Measurements from ENCODE around the gene HINT3.
A peak's percentile ranks its signal among the peaks of the same experiment; 100 is the strongest.
"Not testable (repeated sequence)": the region's sequence is repeated elsewhere in the genome, so short reads cannot be mapped to it uniquely, and the experiment has no call there.

HINT3 gene

DNA sequence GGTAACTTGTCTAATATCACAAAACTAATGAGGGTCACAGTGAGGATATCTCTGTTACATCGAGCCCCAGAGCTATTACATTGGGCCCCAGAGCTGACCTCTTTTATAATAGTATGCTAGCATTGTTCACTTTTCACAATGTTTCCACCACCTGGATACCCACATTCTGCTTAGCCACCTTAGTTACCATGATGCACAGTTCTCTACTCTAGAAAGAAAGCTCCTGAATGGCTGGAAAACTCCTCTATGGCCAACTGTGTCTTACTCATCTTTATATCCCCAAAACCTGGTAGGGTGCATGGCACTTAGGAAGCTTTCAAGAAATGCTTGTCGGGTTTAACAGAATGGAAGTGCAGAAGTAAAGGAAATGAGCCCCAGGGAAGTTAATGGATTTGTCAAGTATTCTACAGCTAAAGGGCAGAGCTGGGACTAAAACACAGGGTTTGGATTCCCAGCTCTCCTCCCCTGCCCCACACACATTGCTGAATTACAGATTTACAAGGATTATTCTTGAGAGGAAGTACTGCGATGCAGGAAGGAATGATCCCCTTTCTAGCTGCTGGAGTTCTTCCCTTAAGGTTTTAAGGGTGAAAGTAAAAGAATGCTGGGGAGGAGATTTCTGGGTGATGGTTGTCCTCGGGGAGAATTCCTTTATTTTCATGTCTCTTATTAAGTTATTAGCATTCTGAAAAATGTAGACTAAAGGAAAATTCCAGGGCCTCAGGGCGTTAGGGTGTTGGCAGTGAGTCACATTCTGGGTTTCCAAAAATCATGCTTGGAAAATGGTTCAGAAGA is 16.1 kb upstream of the HINT3 start:
- DNase-seq (ENCODE audit: low spot score), result no peak

DNA sequence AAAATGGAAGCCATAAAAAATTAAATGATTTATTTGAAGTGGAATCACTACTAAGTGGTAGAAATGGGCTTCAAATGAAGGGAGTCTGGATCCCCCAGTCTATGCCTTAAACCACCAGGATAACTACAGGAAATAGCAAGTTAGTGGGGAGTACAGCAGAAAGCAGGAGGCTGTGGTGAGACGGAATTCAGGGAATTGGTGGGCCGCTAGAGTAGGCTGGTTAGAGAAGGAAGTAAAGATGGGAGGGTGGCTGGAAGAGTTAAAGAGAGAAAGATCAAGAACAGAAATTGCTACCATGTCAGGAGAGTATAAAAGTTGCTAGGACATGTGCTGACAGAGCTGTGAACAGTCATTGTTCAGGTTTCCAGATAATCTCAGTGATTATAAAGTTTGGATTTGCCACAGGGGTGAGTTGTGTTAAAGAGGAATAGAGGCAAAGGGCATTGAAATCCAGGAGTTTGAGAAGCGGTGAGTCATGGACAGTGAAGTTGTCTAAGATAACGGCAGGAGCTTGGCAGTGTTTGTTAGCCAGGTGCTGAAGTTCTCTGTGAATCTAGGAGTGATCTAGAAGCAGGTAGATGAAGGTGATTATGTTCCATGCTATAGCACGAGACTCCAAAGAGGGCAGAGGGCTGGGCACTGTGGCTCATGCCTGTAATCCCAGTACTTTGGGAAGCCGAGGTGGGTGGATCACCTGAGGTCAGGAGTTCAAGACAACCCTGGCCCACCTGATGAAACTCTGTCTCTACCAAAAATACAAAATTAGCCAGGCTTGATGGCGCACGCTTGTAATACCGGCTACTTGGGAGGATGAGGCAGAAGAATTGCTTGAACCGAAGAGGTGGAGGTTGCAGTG is 13.7 kb upstream of the HINT3 start:
- no peak for DNase-seq (ENCODE audit: low spot score)

DNA sequence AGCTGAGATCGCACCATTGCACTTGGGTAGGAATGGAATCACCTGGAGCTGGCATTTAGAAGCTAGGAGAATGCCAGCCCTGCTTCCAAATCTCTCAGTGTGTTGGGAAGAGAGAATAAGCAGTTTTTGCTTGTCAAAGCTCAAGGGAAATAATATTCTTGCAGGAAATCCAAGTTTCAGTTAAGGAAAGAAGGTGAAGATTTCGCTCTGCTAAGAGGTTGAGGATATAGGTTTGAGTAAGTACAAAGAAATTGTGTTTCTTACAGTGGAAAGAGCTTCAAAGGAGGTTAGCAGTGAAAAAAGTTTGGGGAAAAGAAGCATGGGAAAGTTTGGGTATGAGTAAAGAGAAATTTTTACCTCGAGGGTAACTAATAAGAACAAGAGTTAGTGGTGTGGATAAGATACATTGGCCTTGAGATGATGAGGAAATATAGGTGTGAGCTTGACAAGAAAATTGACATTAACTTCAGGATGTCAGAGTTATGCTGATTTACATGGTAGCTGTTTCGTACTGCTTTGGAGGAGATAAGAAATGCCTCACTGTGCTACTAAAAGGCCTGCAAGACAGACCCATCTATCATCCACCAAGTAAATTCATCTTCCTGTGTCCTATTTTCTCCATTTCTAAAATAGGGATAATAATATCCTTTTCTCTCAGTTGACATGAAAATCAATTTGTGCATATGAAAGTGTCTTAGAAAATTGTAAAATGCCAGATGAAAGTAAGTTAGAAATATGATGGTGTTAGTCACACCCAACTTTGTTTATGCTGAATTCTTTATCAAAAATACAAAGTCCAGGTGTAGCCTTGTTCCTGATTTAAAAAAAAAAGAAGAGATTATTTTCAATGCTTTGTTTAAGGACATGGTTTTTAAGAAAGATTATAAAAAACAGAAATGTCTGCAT is 12.8 kb upstream of the HINT3 start:
- no peak for DNase-seq (ENCODE audit: low spot score)

DNA sequence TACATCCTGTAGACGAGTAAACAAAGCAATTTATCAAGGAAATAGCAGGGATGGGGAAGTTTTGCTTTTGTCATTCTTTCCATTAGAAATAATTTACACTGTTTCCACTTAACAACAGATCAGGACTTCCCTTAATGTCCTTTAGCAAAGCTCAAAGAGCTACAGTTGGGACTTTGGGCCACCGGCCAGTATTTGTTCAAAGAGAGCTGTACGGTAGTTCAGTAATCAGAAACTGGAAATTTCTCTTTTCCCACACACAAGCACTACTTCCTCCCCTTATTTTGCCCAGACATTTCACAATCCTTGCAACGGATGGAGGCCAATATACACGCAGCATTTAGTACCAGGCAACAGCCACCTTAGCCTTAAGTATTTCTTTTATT is 12.1 kb upstream of the HINT3 start:
- DNase-seq (ENCODE audit: low spot score), result peak; percentile 13

DNA sequence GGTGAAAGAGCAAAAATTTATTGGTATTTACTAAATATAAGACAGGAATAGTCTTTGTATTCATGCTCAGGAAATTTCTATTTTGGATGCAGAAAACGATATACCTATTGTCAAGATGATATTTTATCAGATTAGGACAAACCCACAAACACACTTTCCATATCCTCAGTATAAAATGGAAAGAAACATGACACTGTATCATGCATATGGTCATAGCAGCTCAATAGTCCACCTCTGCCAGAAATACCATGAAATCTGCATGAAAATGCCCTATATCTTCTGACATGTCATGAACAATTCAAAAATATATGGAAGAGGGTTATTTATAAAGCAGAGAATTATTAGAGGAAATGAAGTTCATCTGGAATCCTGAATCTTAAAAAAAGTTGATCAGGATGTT is 11.7 kb upstream of the HINT3 start:
- DNase-seq (ENCODE audit: low spot score), result no peak

DNA sequence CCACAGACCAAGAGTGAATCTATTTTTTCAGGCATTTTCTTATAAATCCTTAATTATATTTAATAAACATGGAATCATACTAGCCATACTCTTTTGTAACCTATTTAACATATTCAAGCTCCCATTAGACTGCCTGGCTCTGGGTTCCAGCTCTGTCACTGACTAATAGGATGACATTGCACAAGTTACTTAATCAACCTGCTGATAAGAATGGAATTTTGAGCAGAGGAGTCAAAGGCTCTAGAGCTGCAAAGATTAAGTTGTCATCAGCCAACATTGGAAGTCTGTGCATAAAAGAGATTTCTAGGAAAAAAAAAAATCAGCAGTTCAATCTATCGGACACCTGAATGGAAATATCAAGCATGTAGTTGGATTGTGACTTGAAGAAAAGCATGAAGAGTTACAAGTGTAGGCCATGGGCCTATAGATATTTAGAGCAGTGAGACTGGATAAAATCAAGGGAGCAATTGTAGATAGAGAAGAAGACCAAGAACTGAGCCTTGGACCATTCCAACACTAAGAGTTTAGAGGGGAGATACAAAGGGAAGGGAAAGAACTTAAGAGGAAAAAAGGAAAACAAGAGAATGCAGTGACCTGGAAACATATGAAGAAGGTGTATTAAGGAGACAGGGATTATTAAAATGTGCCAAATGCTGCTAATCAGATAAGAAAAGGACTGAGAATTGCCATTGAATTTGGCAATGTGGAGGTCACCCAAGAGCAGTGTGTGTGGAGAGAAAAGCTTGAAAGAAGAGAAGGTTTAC is 11.0 kb upstream of the HINT3 start:
- no peak for DNase-seq (ENCODE audit: low spot score)

DNA sequence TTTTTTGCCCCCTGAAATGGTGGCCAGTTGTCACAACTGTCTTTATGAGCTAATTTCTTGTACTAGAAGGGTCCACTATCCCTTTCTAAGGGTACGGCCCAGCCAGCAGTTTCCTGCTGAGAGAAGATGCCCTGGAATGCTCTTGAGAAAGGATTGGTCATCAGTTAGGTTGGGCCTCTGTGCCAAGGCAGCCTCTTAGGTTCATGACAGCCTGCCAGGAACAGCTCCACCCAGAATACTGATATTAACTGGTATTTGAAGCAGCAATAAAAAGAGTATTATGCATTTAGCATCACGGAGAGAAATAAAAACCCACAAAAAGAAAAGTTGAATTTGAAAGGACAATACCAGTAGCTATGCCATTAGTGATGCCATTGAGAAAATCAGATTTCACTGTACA is 9.0 kb upstream of the HINT3 start:
- peak; percentile 26 for DNase-seq (ENCODE audit: low spot score)

DNA sequence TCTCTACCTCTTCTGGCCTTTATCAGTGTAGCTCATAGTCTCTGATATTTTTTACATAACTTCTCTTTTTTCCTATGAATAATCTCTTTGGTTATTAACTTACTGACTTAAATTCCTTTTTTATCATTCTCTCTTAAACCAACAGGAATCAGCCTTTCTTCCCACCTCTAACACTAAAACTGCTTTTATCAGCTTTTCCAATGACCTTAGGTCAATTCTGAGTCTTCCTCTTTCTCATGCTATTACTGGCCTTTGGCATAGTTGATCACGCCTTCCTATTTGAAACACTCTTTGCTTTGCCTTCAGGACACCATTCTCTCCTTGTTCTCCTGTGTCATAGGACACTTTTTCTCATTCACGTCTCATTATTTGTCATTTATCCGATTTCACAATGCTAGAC is 8.1 kb upstream of the HINT3 start:
- DNase-seq (ENCODE audit: low spot score), result no peak

DNA sequence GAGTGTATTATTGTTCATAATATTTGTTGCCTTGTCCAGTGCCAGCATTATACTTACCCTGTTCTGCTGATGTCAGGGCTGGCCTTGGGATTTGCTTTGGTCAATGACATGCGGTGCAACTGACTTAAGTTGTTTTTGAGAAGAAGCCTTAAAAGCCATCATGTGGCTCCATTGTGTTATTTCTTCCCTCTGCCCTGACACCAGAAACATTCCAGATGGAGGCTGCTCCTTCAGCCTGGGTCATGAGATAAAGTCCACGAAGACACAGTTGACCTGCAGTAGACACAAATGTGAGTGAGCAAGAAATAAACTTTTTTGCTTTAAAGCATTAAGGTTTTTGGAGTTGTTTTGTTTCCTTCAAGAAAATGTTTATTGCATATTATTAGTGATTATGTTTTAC is 7.5 kb upstream of the HINT3 start:
- no peak for DNase-seq (ENCODE audit: low spot score)

DNA sequence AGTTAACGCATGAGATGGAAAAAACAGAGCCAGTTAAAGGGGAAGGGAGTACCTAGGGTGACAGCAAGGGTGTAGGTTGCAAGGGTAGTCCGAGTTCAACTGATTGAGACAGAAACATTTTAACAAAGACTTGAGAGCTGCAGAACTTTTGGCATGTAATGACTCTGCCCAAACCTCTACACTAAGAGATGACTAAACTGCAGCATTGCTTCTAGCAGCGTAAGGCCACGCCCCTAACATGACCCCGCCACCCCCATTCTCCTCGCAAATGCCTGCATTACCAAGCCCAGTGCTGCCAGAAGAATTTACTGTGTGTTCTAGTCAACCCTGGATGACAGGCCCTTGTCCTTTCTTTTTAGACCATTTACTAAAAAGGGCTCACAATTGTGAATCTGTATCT is 6.3 kb upstream of the HINT3 start:
- peak; percentile 45 for DNase-seq (ENCODE audit: low spot score)

DNA sequence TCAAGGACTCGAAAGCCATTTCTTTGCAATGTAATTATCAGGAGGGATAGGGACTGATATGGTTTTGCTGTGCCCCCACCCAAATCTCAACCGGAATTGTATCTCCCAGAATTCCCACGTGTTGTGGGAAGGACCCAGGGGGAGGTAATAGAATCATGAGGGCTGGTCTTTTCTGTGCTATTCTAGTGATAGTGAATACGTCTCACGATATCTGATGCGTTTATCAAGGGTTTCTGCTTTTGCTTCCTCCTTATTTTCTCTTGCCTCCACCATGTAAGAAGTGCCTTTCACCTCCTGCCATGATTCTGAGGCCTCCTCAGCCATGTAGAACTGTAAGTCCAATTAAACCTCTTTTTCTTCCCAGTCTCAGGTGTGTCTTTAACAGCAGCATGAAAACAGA is 5.9 kb upstream of the HINT3 start:
- not testable (repeated sequence) for DNase-seq (ENCODE audit: low spot score)

DNA sequence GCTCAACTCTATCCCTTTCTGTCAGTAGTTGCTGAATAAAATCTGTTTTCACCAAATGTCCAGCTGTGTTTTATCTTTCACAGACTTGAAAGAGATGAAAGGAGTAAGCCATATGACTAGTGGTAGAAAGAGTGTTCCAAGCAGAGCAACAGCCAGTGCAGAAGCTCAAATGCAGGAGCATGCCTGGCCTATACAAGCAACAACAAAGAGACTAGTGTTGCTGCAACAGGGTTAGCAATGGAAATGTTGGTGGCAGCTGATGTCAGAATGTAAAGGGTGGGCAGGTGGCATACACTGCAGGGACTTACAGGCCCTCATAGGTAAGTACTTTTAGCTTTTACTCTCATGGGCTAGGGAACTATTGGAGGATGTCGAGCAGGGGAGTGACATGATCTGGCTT is 5.2 kb upstream of the HINT3 start:
- DNase-seq (ENCODE audit: low spot score), result no peak

DNA sequence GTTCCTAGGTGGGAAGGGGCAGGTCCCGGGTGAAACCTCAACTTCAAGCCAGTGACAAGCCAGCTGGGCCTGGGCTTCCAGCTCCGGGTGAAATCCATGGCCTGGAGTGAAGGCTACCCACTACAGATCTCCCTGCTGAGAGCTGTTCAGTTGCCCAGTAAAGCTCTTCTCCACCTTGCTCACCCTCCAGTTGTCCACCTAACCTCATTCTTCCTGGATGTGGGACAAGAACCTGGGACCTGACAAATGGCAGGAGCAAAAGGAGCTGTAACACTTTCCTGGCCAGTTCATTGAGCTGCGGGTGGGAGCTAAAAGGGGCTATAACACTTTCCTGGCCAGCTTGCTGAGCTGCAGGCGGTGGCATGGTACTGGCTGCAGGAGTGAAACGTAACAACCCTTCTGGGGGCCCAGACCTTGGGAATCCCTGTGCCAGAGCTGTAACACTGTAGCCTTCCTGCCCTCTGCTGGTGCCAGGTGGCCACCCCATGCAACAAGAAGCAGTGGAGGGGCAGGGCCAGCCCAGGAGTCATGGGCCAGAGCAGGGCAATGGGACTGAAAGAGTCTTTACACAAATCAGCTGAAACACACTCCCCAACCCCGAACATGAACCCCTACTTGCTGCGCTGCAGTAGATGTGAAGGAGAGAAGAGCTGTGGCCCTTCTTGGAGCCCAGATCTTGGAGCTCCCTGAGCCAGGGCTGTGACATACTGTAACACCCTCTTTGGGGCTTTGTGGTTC is 3.6 kb upstream of the HINT3 start:
- DNase-seq (ENCODE audit: low spot score), result peak; percentile 37

DNA sequence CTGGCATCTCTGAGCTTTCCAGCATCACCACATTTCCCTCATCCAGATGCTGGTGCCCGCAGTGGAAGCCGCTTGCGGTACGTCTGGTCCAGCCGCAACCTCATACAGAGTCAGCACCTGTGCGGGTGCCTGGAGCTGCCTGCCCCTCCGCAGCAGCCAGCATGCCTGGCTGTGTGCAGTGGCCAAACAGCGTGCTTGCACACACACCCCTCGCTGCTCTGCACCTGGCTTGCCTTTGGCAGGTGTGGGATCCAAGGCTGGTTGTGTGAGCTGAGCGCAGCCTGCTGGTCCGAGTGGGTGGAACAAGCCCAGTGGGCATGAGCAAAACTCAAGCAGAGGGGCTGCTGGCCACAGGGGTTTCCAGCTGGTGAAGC is 3.1 kb upstream of the HINT3 start:
- DNase-seq (ENCODE audit: low spot score), result no peak

DNA sequence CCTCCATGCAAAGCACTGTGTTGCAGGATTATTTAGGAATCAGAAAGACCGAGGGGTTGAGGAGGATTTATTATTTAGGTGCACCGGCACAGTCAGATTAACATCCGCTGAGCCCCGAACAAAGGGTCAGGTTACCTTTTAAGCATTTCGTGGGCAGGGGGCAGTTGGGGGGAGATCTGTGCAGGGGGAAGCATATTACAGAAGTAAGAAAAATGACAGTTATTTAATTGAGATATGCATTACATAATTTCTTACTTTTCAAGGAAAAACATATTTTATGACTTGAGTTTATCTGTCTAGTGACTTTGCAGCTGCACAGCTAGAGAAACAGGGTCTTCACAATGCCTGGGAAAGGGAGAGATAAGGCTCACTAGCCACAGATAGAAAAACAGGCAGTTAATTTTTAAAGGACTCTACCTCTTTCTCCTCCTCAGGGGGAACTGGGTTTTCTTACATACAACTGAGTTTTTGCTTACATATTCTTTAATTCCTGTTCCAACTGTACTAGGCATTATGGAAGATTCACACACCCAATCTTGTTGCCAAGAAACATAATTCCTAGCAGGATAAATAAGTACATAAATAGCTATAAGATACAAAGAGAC is 1.7 kb upstream of the HINT3 start:
- DNase-seq (ENCODE audit: low spot score), result no peak

DNA sequence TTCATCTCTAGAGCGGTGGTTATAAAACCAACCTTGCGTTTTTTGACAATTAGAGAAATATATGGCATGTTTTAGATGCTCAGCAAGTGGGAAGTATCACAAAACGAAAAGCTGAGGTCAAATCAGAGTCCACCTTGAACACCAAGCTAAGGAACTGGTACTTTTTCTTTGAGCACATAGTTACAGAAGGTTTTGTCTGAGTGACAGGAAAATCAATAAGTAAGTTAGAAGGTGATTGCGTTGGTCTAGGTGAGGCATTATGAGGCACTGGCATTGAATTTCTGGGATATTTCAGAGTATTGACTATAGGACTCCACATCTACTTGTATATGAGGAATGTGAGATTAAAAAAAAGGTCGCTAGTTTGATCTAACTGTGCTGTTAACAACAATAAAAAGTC is 597 bp upstream of the HINT3 start:
- no peak for DNase-seq (ENCODE audit: low spot score)

DNA sequence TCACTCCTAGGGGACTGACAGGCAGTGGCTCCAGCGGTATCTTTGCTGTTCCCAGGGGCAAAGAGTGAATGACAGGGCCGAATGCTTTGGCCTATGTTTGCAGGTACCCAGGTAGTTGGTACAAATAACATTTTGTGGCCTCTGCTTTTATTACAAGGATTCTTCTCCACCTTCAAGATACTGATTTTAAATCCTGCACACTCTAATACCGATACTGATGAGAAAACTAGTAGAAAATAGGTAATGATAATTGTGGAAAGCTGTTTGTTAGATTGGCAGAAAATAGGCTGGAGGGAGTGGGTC is 772 bp downstream of the HINT3 start:
- DNase-seq (ENCODE audit: low spot score), result no peak

DNA sequence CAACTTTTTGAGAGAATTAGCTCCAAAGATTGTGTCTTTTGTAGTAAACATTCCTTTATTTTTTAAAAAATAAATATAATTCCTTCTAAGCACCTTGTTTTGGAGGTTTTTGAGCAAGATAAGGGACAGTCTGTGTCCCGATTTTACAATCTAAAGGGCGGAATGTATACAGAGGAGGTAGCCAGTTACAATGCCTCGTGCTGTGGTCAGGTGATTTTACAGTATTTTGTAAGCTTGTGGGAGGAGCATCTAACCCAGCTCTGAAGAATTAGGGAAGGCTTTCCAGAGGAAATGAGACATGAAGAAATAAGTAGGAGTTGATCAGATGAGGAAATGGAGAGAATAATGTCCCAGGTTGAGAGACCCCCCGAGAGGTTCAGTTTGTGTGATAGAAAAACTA is 1.3 kb downstream of the HINT3 start:
- peak; percentile 35 for DNase-seq (ENCODE audit: low spot score)

DNA sequence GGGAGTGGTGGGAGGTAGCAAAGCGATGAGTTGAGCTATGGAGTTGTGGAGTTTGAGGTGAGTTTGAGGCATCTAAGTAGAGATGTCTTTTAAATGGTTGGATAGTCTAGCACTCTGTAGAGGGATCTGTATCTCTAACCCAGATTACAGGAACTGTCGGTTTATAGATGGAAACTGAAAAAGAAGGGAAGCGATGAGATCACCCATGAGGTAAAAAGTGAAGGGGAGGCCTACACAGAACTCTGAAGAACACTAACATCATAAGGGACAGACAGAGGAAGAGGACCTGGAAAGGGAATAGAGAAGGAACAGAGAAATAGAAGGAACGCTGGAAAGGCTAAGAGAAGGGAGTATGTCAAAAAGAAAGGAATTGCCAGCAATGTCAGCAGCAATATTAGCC is 2.5 kb downstream of the HINT3 start:
- DNase-seq (ENCODE audit: low spot score), result no peak

DNA sequence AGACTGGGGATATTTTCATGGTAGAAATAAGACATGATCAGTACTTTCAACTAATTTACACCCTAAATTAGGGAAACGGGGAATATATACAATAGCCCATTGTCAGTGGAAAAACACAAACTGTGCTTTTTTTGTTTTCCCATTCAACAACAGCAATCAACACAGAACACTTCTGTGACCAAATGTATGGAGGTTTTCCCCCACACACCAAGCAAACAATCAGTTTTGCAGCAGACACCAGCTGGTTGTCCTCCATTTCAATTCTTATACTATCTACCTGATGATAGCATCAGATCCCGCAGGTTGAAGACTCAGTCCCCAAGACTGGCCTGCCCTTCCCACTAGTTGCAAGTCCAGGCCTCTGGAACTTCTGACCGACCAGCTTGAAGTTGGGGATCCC is 4.5 kb downstream of the HINT3 start:
- no peak for DNase-seq (ENCODE audit: low spot score)

Measured in AG08396 (cell line).